Stimulated activated CD4-positive, alpha-beta T cell treated with anti-CD3 and anti-CD28 coated beads, Interleukin-15, amount 100 ng/mL, for 24 hours (primary cell): ENCODE data around the gene NR2F6.
"Not testable (repeated sequence)": the region's sequence is repeated elsewhere in the genome, so short reads cannot be mapped to it uniquely, and the experiment has no call there.

ENCODE experiments used
- DNase-seq: peaks from one replicate; pipeline ENCODE4 v3.0.0-alpha.2; 2020

NR2F6 gene

GRCh38 chr19:17245535-17245984 lies at the start of gene NR2F6:
TSS of gene NR2F6 (minus strand) at chr19:17245919. CDS start at chr19:17245220, 699 bp downstream.
- DNase-seq: no peak

DNA sequence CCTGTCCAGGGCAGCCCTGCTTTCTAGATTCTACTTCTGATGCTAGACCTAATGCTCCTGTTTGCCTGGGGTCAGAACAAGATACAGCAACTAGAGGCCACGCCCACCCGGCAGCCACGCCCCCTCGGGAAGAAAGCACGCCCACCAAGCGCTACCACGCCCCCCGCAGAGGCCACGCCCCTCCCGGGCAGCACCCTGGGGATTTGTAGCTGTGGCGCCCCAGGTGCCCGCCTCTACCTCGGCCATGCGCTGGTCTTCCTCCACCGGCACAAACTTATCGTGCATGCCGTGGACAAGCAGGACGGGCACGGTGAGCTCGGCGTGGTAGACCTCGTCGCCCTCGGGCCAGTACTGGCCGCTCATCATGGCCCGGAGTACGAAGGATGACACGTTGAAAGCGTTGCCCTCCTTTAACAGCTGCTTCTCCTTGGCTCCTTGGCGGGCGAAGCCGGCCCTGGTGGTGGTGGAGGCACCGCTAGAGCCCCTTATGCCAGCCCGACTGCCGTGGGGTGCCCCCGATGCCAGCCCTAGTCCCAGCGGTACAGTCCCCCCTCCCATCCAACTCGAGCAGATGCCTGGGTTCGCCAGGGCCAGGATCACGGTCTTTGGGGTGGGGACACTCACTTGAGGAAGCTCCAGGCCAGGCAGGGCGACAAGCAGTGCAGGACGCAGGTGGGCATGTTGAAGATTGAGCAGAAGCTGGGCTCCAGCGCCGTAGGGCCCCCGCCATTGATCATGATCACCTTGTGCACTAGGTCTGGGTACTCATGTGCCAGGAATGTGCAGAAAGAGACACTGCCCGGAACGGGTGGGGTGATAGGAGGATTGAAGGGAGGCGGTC lies 48.6 kb upstream of the NR2F6 start:
- DNase-seq: peak; percentile 71

- no peak for DNase-seq
Measured at GRCh38 chr19:17293605-17294004, 47.9 kb upstream of the NR2F6 start.

DNA sequence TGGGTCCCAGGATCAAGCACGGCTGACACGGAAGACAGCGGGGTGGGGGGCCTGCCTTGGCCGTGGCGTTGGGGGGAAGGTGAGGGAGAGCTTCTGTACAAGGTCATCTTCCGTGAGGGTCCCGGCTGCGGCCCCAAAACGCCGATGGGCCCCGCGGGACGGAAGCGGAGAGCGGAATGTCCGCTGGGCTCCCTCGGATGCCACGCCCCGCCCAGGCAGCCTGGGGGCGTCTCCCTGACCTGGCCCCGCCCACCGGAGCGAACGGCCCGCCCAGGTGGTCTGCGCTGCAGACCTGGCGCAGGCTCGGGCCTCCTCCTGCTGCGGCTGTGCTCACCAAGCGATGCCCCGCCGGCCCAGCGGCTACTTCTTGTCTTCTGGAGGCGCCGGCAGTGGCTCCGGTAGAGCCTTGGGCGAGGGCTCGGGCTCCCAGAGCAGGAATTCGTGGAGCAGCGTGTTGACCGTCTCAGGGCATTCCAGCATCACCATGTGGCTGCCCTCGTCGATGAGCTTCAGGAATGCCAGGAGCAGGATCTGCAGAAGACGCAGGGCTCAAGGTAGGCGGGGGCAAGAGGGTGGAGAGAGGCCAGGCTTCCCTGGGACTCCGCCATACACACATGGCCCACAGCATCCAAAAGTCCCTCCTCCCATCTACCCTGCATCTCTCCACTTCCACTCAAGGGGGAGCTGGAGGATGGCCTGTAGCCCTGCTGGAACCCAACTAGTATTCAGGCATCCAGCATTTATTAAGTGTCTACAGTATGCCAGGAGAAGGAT lies 46.8 kb upstream of the NR2F6 start:
- DNase-seq: peak; percentile 86

- peak; percentile 83 for DNase-seq
Measured at GRCh38 chr19:17289489-17289888, 43.8 kb upstream of the NR2F6 start.

GRCh38 chr19:17286752-17287151 lies 41.0 kb upstream of the NR2F6 start:
- no peak for DNase-seq

GRCh38 chr19:17286263-17286662 lies 40.5 kb upstream of the NR2F6 start:
- DNase-seq: no peak

GRCh38 chr19:17285415-17286135 lies 39.9 kb upstream of the NR2F6 start:
- DNase-seq: no peak

GRCh38 chr19:17283504-17283996 lies 37.8 kb upstream of the NR2F6 start:
- DNase-seq: no peak

DNA sequence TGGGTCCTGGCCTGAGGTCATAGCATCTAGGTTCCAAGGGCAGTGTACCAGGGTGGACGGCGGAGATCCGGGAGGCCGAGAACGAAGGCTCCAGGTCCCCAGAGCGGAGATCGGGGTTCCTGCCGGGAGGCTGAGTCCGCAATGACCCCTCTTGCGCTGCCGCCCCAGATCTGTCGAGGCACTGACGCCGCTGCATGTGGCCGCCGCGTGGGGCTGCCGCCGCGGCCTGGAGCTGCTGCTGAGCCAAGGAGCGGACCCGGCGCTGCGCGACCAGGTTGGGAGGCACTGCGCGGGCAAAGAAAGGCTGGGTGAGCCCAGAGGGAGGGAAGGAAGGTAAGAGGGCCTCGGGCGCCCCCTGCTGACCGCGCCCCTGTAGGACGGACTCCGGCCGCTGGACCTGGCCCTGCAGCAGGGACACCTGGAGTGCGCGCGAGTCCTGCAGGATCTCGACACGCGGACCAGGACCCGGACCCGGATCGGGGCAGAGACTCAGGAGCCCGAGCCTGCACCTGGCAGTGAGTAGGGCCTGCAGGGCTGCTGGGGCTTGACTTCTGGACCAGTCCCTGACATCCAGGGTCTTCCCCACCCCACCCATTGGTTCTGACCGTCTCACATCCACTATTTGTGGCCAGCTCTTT lies 36.9 kb upstream of the NR2F6 start:
- peak; percentile 88 for DNase-seq

- peak; percentile 65 for DNase-seq
Measured at GRCh38 chr19:17281391-17282304, 35.9 kb upstream of the NR2F6 start, which contains the start of gene ANKLE1. TSS of gene ANKLE1 (plus strand) at chr19:17281901. CDS start at chr19:17281921, 20 bp downstream.

- DNase-seq: no peak
Measured at GRCh38 chr19:17279436-17279835, 33.7 kb upstream of the NR2F6 start.

GRCh38 chr19:17275441-17276175 lies 29.9 kb upstream of the NR2F6 start:
- no peak for DNase-seq

DNA sequence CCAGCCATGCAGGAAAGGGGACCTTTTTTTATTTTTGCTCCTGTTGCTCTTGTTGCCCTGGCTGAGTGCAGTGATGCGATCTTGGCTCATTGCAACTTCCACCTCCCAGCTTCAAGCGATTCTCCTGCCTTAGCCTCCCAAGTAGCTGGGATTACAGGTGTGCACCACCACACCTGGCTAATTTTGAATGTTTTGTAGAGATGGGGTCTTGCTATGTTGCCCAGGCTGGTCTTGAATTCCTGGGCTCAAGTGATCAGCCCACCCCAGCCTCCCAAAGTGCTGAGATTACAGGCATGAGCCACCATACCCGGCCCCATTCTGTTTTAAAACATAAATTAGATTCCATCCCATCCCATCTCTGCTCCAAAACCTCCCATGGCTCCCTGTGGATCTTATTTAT lies 29.2 kb upstream of the NR2F6 start:
- not testable (repeated sequence) for DNase-seq

DNA sequence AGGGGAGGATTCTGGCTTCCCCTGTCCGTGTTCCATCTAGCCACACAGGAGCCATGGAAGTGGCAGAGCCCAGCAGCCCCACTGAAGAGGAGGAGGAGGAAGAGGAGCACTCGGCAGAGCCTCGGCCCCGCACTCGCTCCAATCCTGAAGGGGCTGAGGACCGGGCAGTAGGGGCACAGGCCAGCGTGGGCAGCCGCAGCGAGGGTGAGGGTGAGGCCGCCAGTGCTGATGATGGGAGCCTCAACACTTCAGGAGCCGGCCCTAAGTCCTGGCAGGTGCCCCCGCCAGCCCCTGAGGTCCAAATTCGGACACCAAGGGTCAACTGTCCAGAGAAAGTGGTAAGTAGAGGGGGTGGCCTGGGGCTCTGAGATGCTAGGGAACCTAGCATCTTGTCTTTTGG lies 23.0 kb upstream of the NR2F6 start:
- DNase-seq: no peak

- peak; percentile 97 for DNase-seq
Measured at GRCh38 chr19:17266975-17267788, 21.5 kb upstream of the NR2F6 start, which contains the start of gene BABAM1. TSS of gene BABAM1 (plus strand) at chr19:17267443. CDS start at chr19:17268807, 1,364 bp downstream.

DNA sequence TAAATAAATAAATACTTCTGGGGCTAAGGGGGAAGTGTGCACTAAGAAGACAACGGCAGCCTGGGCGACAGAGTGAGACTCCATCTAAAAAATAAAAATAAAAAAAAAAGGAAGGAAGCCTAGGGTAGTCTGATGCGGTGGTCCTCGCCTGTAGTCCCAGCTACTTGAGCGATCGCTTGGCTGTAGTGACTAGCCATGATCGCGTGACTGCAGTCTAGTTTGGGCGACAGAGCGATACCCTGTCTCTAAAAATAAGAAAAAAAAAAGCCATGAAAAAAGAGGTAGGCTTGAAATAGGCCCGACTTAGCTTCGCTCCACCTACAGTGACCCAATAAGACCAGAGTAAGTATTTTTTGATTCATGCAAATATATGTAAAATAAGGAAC lies 20.9 kb upstream of the NR2F6 start:
- no peak for DNase-seq

GRCh38 chr19:17266026-17266425 lies 20.3 kb upstream of the NR2F6 start:
- DNase-seq: no peak

GRCh38 chr19:17264641-17264979 lies 18.9 kb upstream of the NR2F6 start, which contains the start of gene USHBP1:
TSS of gene USHBP1 (minus strand) at chr19:17264745. CDS start at chr19:17264299, 446 bp downstream.
- no peak for DNase-seq
